GM21717 (cell line): ENCODE measurements around the gene GUCY2D.
"Not testable (repeated sequence)": the region's sequence is repeated elsewhere in the genome, so short reads cannot be mapped to it uniquely, and the experiment has no call there.

ENCODE experiments used
- ATAC-seq: cut with Tn5 transposase; IDR thresholded peaks from one replicate; pipeline ENCODE4 v1.9.1; 2021; ENCODE audit warnings: mild to moderate bottlenecking, moderate library complexity; ENCODE audit not compliant: unreplicated experiment

GUCY2D gene

DNA sequence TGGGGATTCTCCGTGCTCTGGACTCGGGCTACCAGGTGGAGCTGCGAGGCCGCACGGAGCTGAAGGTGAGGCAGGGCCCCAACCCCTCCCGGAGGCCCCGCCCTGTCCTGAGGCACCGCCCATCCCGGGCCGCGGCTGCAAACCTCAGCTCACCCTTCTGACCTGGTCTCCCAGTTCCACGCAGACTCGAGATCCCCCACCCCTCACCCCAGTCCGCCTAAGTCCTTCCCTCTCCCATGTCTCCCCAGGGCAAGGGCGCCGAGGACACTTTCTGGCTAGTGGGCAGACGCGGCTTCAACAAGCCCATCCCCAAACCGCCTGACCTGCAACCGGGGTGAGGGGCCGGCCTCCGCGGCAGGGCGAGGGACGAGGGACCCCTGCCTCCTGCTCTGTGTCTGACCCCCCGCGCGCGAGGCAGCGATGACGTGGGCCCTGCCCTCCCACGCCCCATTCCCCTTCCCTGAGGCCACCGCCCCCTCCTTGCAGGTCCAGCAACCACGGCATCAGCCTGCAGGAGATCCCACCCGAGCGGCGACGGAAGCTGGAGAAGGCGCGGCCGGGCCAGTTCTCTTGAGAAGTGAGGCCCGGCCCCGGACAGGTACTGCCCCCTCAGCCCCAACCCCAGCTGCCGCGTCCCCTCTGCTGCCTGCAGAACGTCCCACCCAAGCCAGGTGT is 13.7 kb downstream of the GUCY2D start:
- no peak for ATAC-seq

DNA sequence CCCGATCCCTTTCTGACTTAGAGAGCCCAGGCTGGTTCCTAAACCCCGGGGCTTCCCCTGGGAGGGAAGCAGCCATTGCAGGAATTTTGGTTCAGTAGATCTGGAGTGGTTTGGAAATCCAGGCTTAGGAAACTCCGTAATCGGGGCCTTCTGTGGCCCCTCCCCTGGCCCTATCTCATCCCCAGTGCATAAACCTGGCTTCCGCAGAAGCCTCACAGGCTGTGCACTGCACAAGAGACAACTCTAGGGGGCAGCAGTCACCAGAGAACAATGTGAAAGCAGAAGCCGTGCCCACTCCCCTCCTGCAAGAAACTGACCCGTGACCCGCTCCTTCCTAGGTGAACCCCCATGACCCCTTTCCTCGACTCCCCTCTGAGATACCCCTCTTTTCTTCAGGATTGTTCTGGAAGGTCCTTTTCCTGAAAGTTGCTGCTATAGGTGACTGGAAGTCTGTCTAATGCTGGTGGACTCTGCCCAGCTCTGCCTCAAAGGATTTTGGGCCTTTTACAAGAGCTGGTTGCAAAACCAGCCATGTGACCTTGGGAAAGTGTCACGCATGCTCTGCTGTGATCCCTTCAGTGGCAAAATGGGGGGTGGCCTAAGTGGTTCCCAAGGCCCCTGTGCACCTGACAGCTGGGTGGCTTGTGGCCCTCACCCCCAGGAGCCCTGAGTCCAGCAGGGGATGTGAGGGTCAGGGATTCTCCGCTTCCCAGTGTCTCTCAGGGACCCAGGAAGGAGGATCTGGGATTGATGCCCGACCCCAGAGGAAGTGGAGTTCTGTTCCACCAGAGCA is 14.4 kb downstream of the GUCY2D start:
- ATAC-seq, result no peak

DNA sequence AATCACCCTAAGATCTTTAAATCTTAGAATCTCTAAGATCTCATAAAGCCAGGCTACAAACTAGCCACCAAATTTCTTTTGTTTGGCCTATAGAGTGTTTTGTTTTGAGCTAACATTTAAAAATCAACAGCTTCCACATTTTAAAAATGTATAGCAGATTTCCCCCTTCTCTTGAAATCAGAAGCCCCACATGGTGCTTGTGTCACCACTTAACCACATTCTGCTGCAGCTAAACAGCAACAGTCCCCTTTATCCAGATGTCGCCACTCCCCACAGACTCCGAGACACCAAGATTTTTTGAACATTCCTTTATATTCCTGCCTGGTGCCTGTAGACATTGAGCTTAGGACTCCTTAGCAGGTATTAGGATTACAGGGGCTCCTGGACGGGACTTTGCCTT is 16.0 kb downstream of the GUCY2D start:
- ATAC-seq, result no peak

DNA sequence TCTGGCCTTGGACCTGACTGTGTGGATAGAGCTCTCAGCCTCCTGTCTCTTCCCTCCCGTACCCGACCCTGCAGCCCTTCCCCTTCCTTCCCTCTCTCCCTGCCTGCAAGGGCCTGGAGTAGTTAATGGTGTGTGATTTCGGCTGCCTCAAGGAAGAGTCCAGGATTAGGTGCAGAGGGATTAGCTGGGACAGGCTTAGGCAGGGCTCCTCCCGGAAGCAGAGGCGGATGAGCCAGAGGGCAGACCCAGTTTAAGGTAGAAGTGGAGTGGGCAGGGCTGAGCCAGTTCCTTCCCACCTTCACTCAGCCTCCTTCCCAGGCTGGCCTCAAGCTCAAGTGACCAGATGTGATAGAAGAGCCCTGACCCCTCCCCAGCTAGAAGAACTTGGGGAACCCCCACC is 16.8 kb downstream of the GUCY2D start:
- no peak for ATAC-seq

DNA sequence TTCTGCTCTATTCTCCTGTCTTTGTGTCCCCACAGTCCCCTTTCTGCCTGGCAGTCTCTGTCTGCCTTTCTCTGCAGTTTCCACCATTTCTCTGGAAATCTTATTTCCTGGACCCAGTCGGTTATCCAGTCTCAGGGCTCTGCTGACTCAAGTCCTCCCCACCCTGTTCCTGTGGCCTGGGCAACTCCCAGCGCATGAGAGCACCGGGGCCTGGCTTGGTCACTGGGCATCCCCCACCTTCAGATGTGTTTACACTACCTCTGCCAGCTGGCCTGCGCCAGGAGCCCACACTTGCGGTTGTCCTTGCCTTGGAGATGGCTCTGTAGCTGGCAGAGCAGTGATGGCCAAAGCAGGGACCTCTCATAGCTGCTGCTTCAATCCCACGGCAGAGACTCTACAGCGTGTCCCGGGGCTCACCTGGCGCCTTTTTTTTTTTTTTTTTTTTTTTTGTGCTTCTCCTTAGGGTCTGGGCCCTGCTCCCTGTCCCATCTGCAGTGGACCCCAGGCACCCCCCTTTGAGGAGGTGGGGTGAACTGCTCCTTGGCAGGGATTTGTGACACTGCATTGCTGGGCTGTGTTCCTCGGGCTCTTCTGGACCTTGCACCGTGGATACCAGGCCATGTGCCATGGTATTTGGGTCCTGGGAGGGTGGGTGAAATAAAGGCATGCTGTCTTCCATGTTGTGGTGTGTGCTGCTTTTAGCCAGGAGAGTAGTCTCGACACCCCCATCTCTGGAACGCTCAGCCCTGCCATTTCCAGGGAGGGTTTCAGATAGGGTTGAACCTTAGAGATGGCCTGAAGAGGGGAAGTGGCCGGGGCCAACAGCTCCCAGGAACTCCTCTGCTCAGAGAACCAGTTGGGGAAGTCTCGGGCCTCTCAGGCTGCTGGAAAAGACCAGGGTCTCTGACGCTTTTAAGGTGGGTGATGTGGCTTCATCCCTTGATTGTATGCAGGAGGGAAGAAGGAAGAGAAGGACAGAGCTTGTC is 17.5 kb downstream of the GUCY2D start:
- no peak for ATAC-seq

DNA sequence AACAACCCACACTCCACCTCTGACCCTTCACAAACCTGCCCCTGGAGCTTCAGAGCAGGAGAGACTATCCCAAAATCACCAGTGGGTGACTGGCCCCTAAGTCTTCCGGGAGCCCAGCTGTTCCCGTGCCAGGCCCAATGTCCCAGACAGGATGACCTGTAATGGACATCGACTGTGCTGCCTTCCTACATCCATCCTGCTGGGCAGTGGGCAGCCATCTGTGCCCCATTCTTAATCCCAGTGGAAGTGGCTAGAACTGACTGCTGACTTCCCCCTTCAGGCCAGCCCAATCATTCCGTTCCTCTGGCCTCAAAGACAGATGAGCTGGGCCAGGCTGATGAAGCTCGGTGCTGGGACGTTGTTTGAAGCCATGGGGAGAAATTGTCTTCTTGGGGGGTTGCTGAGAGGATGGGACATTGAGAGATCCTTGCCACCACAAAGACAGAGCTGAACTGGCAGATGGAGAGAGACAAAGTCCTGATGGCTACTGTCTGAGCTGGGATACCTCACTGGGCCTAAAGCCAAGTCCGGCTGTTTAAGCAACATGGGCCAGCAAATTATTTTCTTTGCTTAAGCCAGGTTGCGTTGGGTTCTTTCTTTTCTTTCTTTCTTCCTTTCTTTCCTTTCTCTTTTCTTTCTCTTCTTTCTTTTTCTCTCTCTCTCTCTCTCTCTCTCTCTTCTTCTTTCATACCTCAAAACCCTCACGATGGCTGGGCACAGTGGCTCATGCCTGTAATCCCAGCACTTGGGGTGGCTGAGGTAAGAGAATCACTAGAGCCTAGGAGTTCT is 18.6 kb downstream of the GUCY2D start:
- no peak for ATAC-seq

DNA sequence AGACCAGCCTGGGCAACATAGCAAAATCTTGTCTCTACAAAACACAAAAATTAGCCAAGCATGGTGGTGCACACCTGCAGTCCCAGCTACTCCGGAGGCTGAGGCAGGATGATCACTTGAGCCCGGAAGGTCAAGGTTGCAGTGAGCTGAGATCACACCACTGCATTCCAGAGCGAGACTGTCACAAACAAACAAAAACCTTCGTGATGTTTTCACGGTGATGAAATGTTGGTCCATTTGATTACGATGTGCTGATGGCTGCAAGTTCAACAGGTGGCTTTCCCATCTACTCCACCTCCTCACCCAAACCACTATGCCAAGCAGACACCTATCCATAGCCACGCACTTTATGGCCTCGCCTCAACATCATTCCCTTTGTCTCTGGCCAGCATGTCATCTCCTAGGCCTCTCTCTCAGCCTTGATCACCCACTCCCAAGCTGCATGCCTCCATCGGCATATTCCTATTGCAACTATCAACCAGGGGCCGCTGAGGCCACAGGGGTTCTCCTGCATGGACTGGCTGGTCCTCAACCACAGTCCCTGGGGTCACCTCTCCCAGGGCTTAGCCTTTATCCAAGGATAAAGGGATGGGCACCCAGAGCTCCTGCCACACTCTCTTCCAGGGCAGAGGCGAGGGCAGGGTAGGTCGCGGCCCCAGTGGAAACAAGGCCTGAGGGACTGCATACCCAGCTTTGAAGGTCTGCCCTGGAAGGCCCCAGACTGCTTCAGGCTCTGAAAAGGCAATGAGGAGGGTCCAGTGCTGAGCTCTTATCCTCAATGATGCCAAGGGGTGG is 19.3 kb downstream of the GUCY2D start:
- no peak for ATAC-seq

DNA sequence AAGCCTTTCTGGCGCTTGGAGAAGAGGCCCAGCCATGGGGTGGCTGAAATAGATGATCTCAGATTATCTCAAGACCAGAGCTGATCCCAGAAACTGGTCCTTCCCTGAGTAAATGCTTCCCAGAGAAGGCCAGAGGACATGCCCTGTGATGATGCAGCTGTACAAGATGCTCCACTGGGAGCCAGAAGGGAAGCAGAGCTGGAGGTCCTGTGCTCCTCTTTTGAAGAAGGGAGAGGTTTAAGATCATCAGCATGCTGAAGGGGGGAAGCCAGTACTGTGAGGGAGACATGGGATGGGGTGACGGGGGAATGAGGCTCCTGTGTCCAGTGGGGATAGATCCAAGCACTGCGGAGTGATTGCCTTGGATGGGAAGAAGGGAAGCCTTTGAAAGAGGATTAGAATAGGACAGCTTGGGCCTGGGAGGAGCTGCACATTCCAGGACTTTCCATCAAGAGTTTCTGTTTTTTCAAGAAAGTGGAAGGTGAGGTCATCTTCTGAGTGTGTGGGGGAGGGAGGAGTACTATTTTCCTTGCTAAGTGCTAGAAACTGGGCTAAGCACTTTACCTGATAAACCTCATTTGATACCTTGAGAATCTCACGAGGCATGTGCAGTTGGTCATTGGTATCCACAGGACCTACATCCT is 20.1 kb downstream of the GUCY2D start:
- no peak for ATAC-seq

DNA sequence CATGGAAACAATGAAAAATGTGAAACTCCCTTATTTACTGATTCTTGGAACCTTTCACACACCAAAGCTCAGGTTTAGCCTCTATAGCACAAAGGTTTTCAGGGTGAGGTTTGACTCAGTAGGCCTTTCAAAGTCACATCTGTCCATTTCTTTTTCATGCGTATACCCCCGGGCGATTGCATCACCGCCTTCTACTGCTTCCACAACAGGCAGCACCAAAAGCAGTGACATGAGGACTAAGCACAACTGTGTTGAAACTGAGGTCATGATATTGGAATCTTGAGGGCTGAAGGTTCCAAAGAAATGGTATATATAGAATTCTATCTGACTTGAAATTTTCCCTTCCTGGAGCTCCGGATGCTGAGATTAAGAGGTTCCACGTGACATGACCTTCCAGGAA is 21.7 kb downstream of the GUCY2D start:
- not testable (repeated sequence) for ATAC-seq

DNA sequence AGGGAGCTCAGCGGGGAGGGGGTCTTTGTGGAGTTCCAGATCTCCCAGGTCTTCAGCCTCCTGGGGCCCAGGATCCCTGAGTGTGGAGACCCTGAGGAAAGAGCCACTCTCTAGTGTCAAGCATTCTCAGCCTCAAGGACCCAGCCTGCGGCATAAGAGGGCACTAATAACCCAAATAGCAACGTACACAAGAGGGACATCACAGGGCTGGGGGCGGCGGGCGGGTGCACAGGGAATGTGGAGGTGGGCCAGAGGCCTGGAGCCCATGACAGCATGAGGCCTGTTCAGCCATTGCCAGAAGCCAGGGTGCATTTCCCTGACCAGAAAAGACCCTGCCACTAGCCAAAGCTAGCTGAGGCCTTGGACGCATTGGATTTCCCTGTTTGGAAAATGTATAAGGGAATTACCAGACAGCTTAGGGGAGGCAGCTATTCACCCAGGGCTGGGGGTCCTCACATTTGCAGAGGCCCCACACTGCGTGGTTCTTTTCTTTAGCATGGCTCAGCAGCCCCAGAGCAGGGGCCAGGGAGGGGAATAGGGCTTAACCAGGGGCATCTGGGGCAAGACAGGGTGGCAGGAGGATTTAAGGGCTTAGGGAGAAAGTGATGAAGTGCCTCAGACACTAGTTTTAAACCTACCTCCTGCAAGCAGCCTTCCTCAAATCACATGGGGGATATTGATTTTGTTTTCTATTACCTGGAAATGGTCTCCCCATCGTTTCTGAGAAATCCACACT is 22.9 kb downstream of the GUCY2D start:
- ATAC-seq, result no peak

DNA sequence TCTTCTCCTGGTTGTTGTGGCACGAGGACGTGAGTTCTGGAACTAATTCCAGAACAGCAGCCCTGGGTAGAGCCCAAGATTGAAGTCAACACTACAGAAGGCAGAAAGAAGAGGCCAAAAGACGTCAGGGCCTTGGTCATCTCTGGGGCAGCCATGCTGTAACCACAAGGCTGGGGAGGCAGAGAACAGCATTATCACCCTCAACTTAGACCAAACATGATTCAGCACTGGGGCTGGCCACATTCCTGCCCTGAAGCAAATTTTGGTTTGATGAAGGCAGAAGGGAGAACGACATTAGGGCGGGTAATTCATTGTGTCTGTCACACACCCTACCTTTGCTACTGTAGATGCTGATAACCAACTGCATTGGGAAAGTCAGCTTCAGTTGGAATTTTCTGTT is 26.7 kb downstream of the GUCY2D start:
- ATAC-seq, result no peak

DNA sequence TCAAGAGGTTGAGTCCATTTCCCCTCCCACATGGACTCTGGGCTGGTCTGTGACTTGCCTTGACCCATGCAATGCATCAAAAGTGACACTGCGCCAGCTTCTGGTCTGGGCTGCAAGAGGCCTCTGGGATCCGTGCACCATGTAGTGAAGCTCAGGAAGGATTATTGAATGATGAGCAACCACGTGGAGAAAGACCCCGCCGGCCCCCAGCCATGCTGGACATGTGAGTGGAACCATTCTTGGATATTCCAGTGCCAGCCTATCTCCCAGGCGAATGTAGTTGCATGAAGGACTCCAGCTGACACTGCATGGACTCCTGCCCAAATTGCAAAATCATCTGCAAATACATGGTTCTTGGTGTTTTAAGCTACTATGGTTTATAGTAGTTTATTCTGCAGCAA is 28.8 kb downstream of the GUCY2D start:
- no peak for ATAC-seq

DNA sequence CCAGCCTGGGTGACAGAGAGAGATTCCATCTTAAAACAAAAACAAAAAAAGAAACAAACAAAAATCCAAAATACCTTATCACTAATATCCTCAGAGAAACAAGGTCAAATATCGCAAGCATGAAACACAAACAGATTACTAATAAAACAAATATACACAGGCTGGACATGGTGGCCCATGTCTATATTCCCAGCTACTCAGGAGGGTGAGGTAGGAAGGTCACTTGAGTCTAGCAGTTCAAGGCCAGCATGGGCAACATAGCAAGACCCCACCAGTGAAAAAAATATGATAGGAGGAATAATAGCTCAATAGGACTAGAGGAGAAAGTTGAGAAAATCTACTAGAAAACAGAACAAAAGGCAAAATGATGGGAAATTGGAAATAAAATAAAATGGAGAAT is 29.5 kb downstream of the GUCY2D start:
- ATAC-seq, result no peak

DNA sequence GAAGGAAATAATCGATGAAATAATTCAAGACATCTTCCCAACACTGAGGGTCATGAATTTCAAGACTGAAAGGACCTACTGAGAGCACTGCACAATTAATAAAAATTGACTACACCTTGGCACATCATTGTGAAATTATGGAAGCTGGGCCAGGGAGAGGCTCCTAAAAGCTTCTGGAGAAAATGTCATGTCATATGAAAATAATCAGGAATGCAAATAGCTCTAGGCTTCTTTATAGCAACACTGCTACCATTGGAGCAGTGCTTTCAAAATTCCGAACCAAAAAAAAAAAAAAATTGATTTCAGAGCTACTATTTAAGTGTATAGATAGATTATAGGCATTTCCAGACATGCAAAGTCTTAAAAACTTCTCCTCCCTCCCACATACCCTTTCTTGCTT is 30.0 kb downstream of the GUCY2D start:
- ATAC-seq, result no peak

DNA sequence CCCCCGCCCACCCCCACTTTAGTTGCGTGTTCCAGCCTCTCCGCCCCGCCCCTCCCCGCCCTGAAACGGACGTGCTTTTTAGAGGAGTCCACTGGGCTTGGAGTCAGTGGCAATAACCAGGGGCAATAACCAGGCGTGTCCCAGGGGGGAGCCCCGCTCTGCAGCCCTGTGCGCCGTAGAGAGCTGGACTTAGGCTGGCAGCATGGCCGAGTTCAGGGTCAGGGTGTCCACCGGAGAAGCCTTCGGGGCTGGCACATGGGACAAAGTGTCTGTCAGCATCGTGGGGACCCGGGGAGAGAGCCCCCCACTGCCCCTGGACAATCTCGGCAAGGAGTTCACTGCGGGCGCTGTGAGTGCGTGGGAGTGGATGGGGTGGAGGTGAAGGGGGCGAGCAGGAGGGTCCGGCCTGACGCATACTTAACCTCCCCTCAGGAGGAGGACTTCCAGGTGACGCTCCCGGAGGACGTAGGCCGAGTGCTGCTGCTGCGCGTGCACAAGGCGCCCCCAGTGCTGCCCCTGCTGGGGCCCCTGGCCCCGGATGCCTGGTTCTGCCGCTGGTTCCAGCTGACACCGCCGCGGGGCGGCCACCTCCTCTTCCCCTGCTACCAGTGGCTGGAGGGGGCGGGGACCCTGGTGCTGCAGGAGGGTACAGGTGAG is 36.7 kb downstream of the GUCY2D start, which contains the start of gene ALOX15B:
Gene ALOX15B, plus strand, starts transcription at position 106 of the 657 bp plus-strand sequence. Its CDS starts 97 bp downstream, at position 203.
- ATAC-seq, result no peak

DNA sequence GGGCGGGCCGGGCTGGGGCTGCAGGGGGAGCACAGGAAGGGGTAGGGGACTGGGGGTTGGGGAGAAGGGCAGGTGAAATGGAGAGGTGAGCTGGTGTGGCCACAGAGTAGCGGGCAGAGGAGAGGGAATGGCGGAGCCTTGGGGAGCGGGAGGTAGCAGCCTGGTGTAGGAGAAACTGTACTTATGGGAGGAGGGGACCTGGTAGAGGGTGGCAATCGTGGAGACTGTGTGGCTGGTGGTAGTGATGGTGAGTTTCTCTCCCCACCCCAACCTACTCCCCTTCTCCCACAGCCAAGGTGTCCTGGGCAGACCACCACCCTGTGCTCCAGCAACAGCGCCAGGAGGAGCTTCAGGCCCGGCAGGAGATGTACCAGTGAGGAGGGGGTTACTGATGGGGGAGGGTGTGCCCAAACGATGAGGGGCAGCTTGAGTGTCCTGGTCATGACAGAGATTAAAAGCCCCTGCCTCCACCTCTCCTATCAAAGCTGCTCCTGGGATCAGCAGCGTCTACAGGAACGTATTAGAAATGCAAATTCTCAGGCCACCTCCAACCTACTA is 37.3 kb downstream of the GUCY2D start:
- ATAC-seq, result no peak

DNA sequence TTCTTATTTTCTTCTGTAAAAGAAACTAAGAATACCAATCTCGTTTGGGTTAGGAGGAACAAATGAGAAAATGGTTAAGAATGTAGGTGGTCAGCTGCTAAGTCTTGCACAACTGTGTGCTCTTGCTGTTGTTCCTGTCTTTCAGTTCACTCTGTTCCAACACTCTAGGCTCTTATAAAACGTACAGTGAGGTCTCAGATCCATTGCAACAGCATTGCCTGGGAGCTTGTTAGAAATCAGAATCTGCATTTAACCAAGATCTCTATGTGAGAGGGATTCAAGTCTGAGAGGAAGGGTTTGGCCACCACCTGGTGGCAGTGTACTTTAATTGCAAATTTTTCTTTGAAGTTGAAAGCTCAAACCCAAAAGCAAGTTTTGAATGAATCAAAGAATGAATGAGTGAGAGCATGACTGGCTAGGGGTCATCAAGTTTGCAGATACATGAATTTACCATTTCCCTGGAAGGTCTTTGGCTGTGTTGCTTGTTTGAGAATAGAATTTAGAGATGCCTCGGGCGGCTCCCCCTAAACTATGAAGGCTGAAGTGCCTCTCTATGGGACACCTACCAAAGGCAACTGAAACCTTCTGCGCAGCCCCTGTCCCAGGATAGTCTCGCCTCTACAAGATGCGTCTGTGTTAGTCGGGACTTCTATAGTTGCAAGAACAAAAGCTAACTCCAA is 39.0 kb downstream of the GUCY2D start:
- no peak for ATAC-seq
